Embryonic facial prominence (tissue), 1 donor: ENCODE measurements around the gene CCDC141.

Experiments used
- DNase-seq: peaks from one replicate; pipeline ENCODE4 v3.0.0-alpha.2; 2016; ENCODE audit errors: extremely low spot score

CCDC141 gene

DNA sequence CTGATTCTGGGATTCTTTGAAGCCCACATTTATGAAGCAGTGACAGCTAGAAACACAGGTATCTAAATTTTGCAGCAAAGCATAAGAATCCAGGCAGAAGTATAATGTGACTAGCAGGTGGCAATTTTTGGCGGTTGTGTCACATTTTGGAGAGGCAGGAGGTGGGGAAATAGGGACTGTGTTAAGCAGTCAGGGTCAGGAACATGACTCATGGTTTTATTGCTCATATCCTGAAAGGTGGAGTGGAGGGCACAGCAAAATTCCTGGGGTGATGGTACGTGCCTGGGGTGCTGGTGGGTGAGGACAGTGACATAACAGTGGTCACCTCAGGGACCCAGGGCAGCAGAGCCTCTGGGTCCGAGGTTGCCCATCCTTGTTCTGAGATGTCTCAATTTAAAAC lies 179.2 kb downstream of the CCDC141 start:
- no peak for DNase-seq

- no peak for DNase-seq
Observed at GRCh38 chr2:178865999-178866398, 183.9 kb downstream of the CCDC141 start.

GRCh38 chr2:178865146-178865936 lies 184.6 kb downstream of the CCDC141 start:
- DNase-seq: no peak

DNA sequence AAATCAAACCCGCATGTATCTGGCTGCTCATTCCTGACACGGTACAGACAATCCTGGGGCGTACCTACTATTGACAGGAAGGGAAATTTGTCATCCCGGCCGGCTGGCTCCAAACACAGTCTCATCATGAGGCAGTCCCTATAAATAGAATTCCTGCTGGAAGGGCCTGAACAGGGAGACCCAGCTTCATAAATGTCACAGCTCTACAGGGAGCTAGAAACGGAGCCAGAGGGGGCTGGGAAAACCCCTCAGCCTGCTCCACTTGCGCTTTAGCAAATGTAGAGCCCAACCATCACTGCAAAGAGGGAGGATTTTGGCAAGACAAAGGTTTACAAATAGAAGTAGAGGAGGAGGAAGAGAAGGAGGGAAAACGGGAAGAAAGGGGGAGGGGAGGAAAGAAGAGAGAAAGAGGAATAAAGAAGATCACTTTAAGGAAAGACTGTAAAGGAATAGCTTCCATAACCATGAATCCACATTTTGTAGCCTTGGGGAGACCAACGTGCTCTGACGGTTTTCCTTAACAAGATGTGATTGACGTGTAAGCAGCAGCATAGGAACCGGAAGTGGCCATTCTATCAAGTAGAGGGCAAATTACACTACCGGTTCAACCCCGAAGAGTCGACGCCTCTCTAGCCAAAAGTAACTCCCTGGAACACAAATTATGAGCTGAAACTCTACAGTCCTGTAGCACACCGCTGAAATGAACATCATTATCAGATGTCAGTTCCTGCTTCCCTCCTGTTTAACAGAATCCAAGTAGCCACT lies 185.9 kb downstream of the CCDC141 start:
- DNase-seq: no peak

DNA sequence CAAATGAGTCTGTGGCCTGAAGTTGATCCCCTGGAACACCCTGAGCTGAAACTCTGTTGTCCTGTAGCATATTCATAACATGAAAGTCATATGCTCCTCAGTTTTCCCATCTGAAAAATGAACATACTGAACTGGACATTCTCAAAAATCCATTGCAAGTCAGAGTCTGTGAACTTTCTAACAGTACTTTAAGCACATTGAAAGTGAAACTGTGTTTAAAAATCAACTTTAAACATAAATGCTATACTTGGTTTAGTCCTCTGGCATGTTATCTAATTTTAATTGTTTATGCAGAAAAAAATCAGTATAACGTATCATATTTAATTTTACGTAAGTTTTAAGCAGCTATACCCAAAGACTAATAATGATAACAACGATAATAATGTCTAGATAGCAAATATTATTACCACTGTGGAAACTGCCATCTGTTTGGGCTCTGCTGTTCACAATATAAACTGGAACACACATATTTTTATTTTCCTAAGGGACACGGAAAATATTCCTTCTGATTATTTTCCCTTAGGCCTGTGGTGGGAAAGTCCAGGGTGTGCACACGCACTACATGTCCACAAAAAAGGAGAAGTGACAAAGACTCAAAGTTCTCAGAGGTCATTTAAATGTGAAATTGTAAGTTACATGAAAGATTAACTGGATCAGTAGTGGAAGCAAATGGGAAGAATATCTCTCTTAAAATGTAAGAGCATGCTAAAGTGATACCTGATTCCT lies 186.6 kb downstream of the CCDC141 start:
- DNase-seq: no peak

- DNase-seq: no peak
Observed at GRCh38 chr2:178860551-178860950, 189.4 kb downstream of the CCDC141 start.

DNA sequence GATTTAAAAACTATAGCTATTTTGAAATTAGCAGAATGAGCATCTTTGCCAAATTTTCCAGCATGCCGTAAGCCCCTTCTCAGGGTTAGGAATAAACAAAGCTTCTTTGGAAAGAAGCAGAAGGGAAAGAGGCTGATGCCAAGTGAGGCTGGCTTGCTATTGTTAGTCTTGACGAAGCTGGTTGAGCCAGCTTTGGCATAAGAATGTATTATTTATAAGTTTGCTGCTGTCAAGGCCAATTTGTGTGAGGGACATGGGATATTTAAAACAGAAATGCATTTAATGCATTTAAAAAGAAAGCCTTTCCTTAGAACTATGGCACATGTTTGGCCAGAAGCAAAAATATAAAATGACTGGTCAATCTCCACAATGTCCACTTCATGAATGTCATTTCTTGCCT lies 190.2 kb downstream of the CCDC141 start:
- no peak for DNase-seq

GRCh38 chr2:178858896-178859625 lies 190.9 kb downstream of the CCDC141 start:
- no peak for DNase-seq

- no peak for DNase-seq
Observed at GRCh38 chr2:178855151-178855550, 194.8 kb downstream of the CCDC141 start.

DNA sequence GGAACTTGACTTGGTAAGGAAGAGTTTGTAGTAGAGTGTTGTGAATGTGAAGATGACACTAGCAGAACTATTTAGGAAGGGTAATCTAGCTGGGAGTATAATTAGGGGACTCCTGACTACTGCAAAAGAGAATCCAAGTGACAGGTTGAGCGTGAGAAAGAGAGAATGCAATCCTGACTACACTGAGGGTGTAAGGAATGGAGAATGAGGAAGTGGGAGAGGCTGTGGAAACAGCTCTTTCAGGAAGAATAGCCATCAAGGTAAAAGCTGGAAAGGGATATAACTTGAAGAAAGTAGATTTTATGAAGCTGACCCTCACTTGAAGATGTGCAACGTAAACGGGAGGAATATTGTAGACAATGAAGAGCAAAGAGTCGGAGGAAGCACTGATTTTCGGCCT lies 201.6 kb downstream of the CCDC141 start:
- DNase-seq: no peak

GRCh38 chr2:178846458-178846802 lies 203.5 kb downstream of the CCDC141 start:
- no peak for DNase-seq

- DNase-seq: no peak
Observed at GRCh38 chr2:178845566-178846457, 204.1 kb downstream of the CCDC141 start.

DNA sequence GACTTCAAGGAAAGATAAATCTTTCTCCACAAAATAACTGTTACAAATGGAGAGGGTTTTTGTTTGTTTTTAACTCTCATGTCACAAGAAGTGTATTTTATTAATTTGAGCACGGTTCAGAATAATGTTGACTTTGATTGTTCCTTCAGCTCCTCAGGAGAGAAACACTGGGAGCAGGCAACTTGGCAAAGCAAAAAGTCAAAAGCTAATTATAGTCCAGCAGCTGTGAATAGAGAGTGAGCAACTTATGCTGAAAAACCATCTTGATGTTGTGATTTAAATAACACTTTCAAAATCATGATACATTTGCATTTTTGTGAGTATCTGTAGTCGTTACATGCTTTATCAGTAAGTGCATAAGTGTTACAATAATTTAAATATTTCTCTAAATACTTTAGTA lies 205.2 kb downstream of the CCDC141 start:
- no peak for DNase-seq

- no peak for DNase-seq
Observed at GRCh38 chr2:178844269-178844668, 205.7 kb downstream of the CCDC141 start.

GRCh38 chr2:178843697-178844096 lies 206.2 kb downstream of the CCDC141 start:
- no peak for DNase-seq

- DNase-seq: no peak
Observed at GRCh38 chr2:178836807-178837206, 213.1 kb downstream of the CCDC141 start.

DNA sequence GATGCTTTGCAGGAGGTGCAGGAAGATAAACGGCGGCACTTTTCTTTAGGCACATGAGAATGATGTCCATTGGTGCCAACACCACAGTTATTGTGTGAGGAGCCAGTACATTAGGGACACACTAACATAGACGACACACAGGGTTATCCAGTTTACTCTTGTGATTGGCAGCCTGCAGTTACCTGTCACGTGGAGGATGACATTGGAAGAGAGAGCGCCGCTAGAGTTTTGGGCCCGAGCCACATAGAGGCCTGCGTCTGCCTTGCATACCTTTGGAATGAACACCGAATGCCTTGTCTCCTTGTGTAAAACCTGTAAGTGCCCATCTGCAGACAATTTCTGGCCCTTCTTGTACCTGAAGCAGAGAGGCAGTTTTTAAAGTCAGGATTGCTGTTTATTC lies 215.9 kb downstream of the CCDC141 start:
- DNase-seq: no peak

DNA sequence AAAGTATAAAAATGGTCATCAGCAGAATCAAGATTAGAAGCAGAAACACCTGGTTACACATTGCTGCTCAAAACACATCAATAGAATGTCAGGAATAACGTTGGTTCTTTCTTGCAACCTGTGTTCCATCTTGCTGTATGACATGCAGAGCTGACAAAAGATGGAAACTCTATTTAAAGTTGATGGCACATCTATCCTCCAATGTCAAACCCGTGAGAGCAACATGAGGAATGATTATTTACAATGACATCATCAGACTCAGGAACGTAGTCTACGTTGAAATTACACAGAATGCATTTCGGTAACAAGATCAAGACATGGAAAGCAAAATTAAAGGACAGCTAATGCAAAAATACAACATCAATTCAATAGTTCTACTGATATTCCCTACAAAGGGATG lies 216.6 kb downstream of the CCDC141 start:
- no peak for DNase-seq

DNA sequence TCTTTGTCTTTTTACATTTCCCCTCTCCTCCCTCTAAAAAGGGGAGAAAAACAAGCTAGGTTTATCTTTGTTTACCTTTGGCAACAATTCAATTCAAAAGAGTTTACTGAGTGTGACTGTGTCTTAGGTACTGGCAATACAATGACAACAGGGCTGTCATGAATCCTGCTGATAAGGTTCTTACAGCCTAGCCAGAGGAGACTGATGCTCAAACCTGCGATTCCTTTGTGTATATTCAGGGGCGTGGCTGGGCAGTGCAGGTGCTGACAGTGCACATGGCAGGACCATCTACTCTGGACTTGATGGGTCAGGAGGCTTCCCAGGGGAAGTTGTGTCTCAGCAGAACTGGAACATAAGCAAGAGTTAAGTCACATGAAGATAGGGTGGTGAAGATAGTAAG lies 219.5 kb downstream of the CCDC141 start:
- DNase-seq: no peak

GRCh38 chr2:178829981-178830380 lies 220.0 kb downstream of the CCDC141 start:
- no peak for DNase-seq
